AG08396 (cell line): ENCODE data around the gene PRSS37.
"Not testable (repeated sequence)": the region's sequence is repeated elsewhere in the genome, so short reads cannot be mapped to it uniquely, and the experiment has no call there.

Experiments
- DNase-seq: peaks from one replicate; pipeline ENCODE4 v3.0.0; 2012; ENCODE audit warnings: low spot score, mixed read lengths

The PRSS37 gene

GRCh38 chr7:141841385-141841784, at the start of gene PRSS37:
PRSS37 (minus strand) TSS chr7:141841485; CDS start chr7:141841049, 436 bp downstream.
- DNase-seq, result no peak

- DNase-seq, result no peak
These were observed 48.0 kb upstream of the PRSS37 start for GRCh38 chr7:141889321-141889720.

GRCh38 chr7:141884539-141885225, 43.4 kb upstream of the PRSS37 start:
- DNase-seq, result no peak

GRCh38 chr7:141880960-141881359, 39.7 kb upstream of the PRSS37 start:
- DNase-seq, result no peak

- DNase-seq, result no peak
These were observed 36.1 kb upstream of the PRSS37 start for GRCh38 chr7:141877365-141877764.

GRCh38 chr7:141876371-141876770, 35.1 kb upstream of the PRSS37 start:
- DNase-seq, result no peak

- no peak for DNase-seq
These were observed 34.2 kb upstream of the PRSS37 start for GRCh38 chr7:141875453-141875852.

- no peak for DNase-seq
These were observed 33.5 kb upstream of the PRSS37 start for GRCh38 chr7:141874787-141875186.

- DNase-seq, result no peak
These were observed 31.6 kb upstream of the PRSS37 start for GRCh38 chr7:141872931-141873330.

GRCh38 chr7:141866974-141867373, 25.7 kb upstream of the PRSS37 start:
- DNase-seq, result no peak

GRCh38 chr7:141864765-141865447, 23.6 kb upstream of the PRSS37 start:
- no peak for DNase-seq

- DNase-seq, result no peak
These were observed 18.9 kb upstream of the PRSS37 start for GRCh38 chr7:141860207-141860606.

- no peak for DNase-seq
These were observed 6.7 kb upstream of the PRSS37 start for GRCh38 chr7:141847996-141848395.

GRCh38 chr7:141844256-141844655, 3.0 kb upstream of the PRSS37 start:
- no peak for DNase-seq

- DNase-seq, result no peak
These were observed 1.6 kb upstream of the PRSS37 start for GRCh38 chr7:141842904-141843303.

GRCh38 chr7:141840708-141841107, 577 bp downstream of the PRSS37 start:
- DNase-seq, result no peak

- no peak for DNase-seq
These were observed 2.0 kb downstream of the PRSS37 start for GRCh38 chr7:141839256-141839655.

- DNase-seq, result no peak
These were observed 2.7 kb downstream of the PRSS37 start for GRCh38 chr7:141838581-141838980.

- DNase-seq, result no peak
These were observed 3.6 kb downstream of the PRSS37 start for GRCh38 chr7:141837683-141838082.

- DNase-seq, result not testable (repeated sequence)
These were observed 18.9 kb downstream of the PRSS37 start for GRCh38 chr7:141822432-141822831.

- DNase-seq, result no peak
These were observed 21.2 kb downstream of the PRSS37 start for GRCh38 chr7:141820067-141820466.

- DNase-seq, result no peak
These were observed 48.8 kb downstream of the PRSS37 start for GRCh38 chr7:141792526-141792925.

- no peak for DNase-seq
These were observed 51.4 kb downstream of the PRSS37 start, which contains the start of gene TAS2R5 for GRCh38 chr7:141789917-141790316. TAS2R5 (plus strand) TSS chr7:141790217; CDS start chr7:141790362, 145 bp downstream.

GRCh38 chr7:141788296-141788695, 53.0 kb downstream of the PRSS37 start:
- no peak for DNase-seq
